Mucosa of rectum (tissue), 2 donors: ENCODE measurements around the gene ARMS2.

Experiments
- H3K27ac ChIP-seq, 2 donors: one replicate each; pipeline ENCODE4 v1.7.0; 2013; ENCODE audit warnings: inconsistent platforms in 2 of 2, low read depth in 2 of 2, low read length in 2 of 2
- H3K27me3 ChIP-seq, 2 donors: one replicate each; pipeline ENCODE4 v1.7.0; 2013; ENCODE audit warnings: low read length in 2 of 2; ENCODE audit not compliant: control insufficient read depth in 2 of 2, insufficient read depth in 2 of 2
- H3K36me3 ChIP-seq, 2 donors: one replicate each; pipeline ENCODE4 v1.7.0; 2013; ENCODE audit warnings: low read length in 2 of 2; ENCODE audit not compliant: control insufficient read depth in 2 of 2, insufficient read depth in 2 of 2
- H3K4me1 ChIP-seq, 2 donors: one replicate each; pipeline ENCODE4 v1.7.0; 2013; ENCODE audit warnings: low read length in 2 of 2, mild to moderate bottlenecking in 1 of 2; ENCODE audit not compliant: control insufficient read depth in 2 of 2, insufficient read depth in 2 of 2
- H3K4me3 ChIP-seq, 2 donors: one replicate each; pipeline ENCODE4 v1.7.0; 2013; ENCODE audit warnings: low read length in 2 of 2
- H3K9ac ChIP-seq, 2 donors: one replicate each; pipeline ENCODE4 v1.7.0; 2013; ENCODE audit warnings: low read length in 2 of 2, low read depth in 1 of 2, mild to moderate bottlenecking in 1 of 2
- H3K9me3 ChIP-seq, 2 donors: one replicate each; pipeline ENCODE4 v1.7.0; 2013; ENCODE audit warnings: low read length in 2 of 2; ENCODE audit not compliant: control insufficient read depth in 2 of 2
- donor health status: healthy.
- donor health status: Normal muscosa, but diverticular disease.

The ARMS2 gene

GRCh38 chr10:122500194-122500593 is 45.7 kb downstream of the ARMS2 start:
- H3K4me1 ChIP-seq, result peaks cover 6 to 7% of the 10 kb centered on the region in 2 donors
- H3K27me3 ChIP-seq, result no peaks in the 10 kb centered on the region
- H3K4me3 ChIP-seq, result no peak overlapping the region
- H3K27ac ChIP-seq, result no peak overlapping the region
- H3K36me3 ChIP-seq, result no peaks in the 10 kb centered on the region
- H3K9ac ChIP-seq, result no peak overlapping the region
- no peaks in the 10 kb centered on the region for H3K9me3 ChIP-seq

GRCh38 chr10:122500726-122501125 is 46.3 kb downstream of the ARMS2 start:
- H3K36me3 ChIP-seq, result no peaks in the 10 kb centered on the region
- no peak overlapping the region for H3K9ac ChIP-seq
- no peak overlapping the region for H3K4me3 ChIP-seq
- no peaks in the 10 kb centered on the region for H3K27me3 ChIP-seq
- H3K27ac ChIP-seq, result no peak overlapping the region
- no peaks in the 10 kb centered on the region for H3K9me3 ChIP-seq
- peaks cover 6 to 7% of the 10 kb centered on the region in 2 donors for H3K4me1 ChIP-seq

- no peak overlapping the region for H3K27ac ChIP-seq
These were observed 48.6 kb downstream of the ARMS2 start for GRCh38 chr10:122503012-122503411.

GRCh38 chr10:122503886-122504609 is 49.6 kb downstream of the ARMS2 start:
- Histone ChIP-seq H3K27me3 (no peaks in the 10 kb centered on the region), H3K4me3 (no peak overlapping the region), H3K9ac (no peak overlapping the region), H3K9me3 (no peaks in the 10 kb centered on the region), H3K4me1 (peaks cover 2 to 4% of the 10 kb centered on the region in 2 donors), H3K27ac (no peak overlapping the region), H3K36me3 (no peaks in the 10 kb centered on the region)

More at GRCh38 chr10:122503012-122503411, 48.6 kb downstream of the ARMS2 start:
- Histone ChIP-seq H3K27me3 (no peaks in the 10 kb centered on the region), H3K9ac (no peak overlapping the region), H3K9me3 (no peaks in the 10 kb centered on the region), H3K36me3 (no peaks in the 10 kb centered on the region), H3K4me3 (no peak overlapping the region), H3K4me1 (peaks cover 6 to 7% of the 10 kb centered on the region in 2 donors)

GRCh38 chr10:122504610-122504950 is 50.1 kb downstream of the ARMS2 start:
- no peaks in the 10 kb centered on the region for H3K36me3 ChIP-seq
- no peaks in the 10 kb centered on the region for H3K27me3 ChIP-seq
- no peak overlapping the region for H3K27ac ChIP-seq
- peaks cover 0 to 4% of the 10 kb centered on the region in 2 donors for H3K4me1 ChIP-seq
- H3K9ac ChIP-seq, result no peak overlapping the region
- no peak overlapping the region for H3K4me3 ChIP-seq
- no peaks in the 10 kb centered on the region for H3K9me3 ChIP-seq

GRCh38 chr10:122505011-122505410 is 50.6 kb downstream of the ARMS2 start:
- Histone ChIP-seq H3K27ac (no peak overlapping the region), H3K9ac (no peak overlapping the region), H3K9me3 (no peaks in the 10 kb centered on the region), H3K4me3 (no peak overlapping the region), H3K36me3 (no peaks in the 10 kb centered on the region), H3K4me1 (peaks cover 0 to 4% of the 10 kb centered on the region in 2 donors), H3K27me3 (no peaks in the 10 kb centered on the region)

- Histone ChIP-seq H3K4me1 (peaks cover 0 to 4% of the 10 kb centered on the region in 2 donors), H3K27me3 (no peaks in the 10 kb centered on the region), H3K4me3 (no peak overlapping the region), H3K27ac (no peak overlapping the region), H3K9ac (no peak overlapping the region), H3K9me3 (no peaks in the 10 kb centered on the region), H3K36me3 (no peaks in the 10 kb centered on the region)
These were observed 51.6 kb downstream of the ARMS2 start for GRCh38 chr10:122505885-122506645.
